HUES48 (cell line): ENCODE data around the gene CHD8.

Experiments used
- H3K27ac ChIP-seq: one replicate; pipeline ENCODE4 v1.7.0; 2013; ENCODE audit warnings: low read depth, low read length, inconsistent platforms
- H3K27me3 ChIP-seq: 2 replicates; pipeline ENCODE4 v1.6.1; 2013; ENCODE audit warnings: mild to moderate bottlenecking, low read length; ENCODE audit not compliant: control insufficient read depth, insufficient read depth
- H3K36me3 ChIP-seq: 2 replicates; pipeline ENCODE4 v1.6.1; 2013; ENCODE audit warnings: low read length; ENCODE audit not compliant: control insufficient read depth, insufficient read depth
- H3K4me1 ChIP-seq: 2 replicates; pipeline ENCODE4 v1.6.1; 2013; ENCODE audit warnings: mild to moderate bottlenecking, low read length; ENCODE audit not compliant: control insufficient read depth, insufficient read depth
- H3K4me3 ChIP-seq: 2 replicates; pipeline ENCODE4 v1.5.1; 2013; ENCODE audit warnings: mild to moderate bottlenecking, low read depth, low read length
- H3K9ac ChIP-seq: 2 replicates; pipeline ENCODE4 v1.6.1; 2013; ENCODE audit warnings: mild to moderate bottlenecking, low read depth, low read length, moderate library complexity
- H3K9me3 ChIP-seq: 2 replicates; pipeline ENCODE4 v1.6.1; 2013; ENCODE audit warnings: low read length; ENCODE audit not compliant: control insufficient read depth, insufficient read depth

CHD8 gene

GRCh38 chr14:21367582-21368144, 88.3 kb downstream of the CHD8 start:
- Histone ChIP-seq H3K27me3 (no peaks in the 10 kb centered on the region), H3K27ac (no peak overlapping the region), H3K4me1 (no peaks in the 10 kb centered on the region), H3K36me3 (peaks cover 100% of the 10 kb centered on the region), H3K9ac (no peak overlapping the region), H3K4me3 (no peak overlapping the region), H3K9me3 (no peaks in the 10 kb centered on the region)

- Histone ChIP-seq H3K36me3 (peaks cover 98% of the 10 kb centered on the region), H3K9ac (no peak overlapping the region), H3K9me3 (no peaks in the 10 kb centered on the region), H3K4me1 (no peaks in the 10 kb centered on the region), H3K27ac (no peak overlapping the region), H3K4me3 (no peak overlapping the region), H3K27me3 (no peaks in the 10 kb centered on the region)
Observed at GRCh38 chr14:21356511-21356910, 99.4 kb downstream of the CHD8 start.

GRCh38 chr14:21352587-21352986, 103.3 kb downstream of the CHD8 start:
- Histone ChIP-seq H3K27ac (no peak overlapping the region), H3K9me3 (no peaks in the 10 kb centered on the region), H3K4me1 (peaks cover 2% of the 10 kb centered on the region), H3K36me3 (peaks cover 70% of the 10 kb centered on the region), H3K4me3 (no peak overlapping the region), H3K27me3 (no peaks in the 10 kb centered on the region), H3K9ac (no peak overlapping the region)

GRCh38 chr14:21350539-21350938, 105.4 kb downstream of the CHD8 start:
- no peaks in the 10 kb centered on the region for H3K9me3 ChIP-seq
- no peak overlapping the region for H3K9ac ChIP-seq
- H3K4me3 ChIP-seq = no peak overlapping the region
- H3K27ac ChIP-seq = no peak overlapping the region
- peaks cover 49% of the 10 kb centered on the region for H3K36me3 ChIP-seq
- H3K27me3 ChIP-seq = no peaks in the 10 kb centered on the region
- peaks cover 11% of the 10 kb centered on the region for H3K4me1 ChIP-seq

- H3K36me3 ChIP-seq = peaks cover 18% of the 10 kb centered on the region
- no peak overlapping the region for H3K4me3 ChIP-seq
Observed at GRCh38 chr14:21347201-21347600, 108.7 kb downstream of the CHD8 start.

GRCh38 chr14:21346532-21347135, 109.3 kb downstream of the CHD8 start:
- H3K27ac ChIP-seq = no peak overlapping the region

More at GRCh38 chr14:21347201-21347600, 108.7 kb downstream of the CHD8 start:
- Histone ChIP-seq H3K27ac (peak overlapping the region; percentile 34), H3K4me1 (peaks cover 11% of the 10 kb centered on the region), H3K27me3 (no peaks in the 10 kb centered on the region), H3K9ac (no peak overlapping the region), H3K9me3 (no peaks in the 10 kb centered on the region)

GRCh38 chr14:21343035-21343794, 112.7 kb downstream of the CHD8 start:
- Histone ChIP-seq H3K4me1 (peaks cover 11% of the 10 kb centered on the region), H3K27ac (no peak overlapping the region), H3K4me3 (no peak overlapping the region), H3K27me3 (no peaks in the 10 kb centered on the region), H3K36me3 (no peaks in the 10 kb centered on the region), H3K9ac (no peak overlapping the region), H3K9me3 (no peaks in the 10 kb centered on the region)

More at GRCh38 chr14:21346532-21347135, 109.3 kb downstream of the CHD8 start:
- Histone ChIP-seq H3K9ac (no peak overlapping the region), H3K27me3 (no peaks in the 10 kb centered on the region), H3K4me1 (peaks cover 11% of the 10 kb centered on the region), H3K9me3 (no peaks in the 10 kb centered on the region), H3K4me3 (no peak overlapping the region), H3K36me3 (peaks cover 13% of the 10 kb centered on the region)
